ENCODE measurements around the gene ZBTB18. TPM values are rescaled to one million over a fixed set of nuclear protein-coding genes. Genes with fewer than 3 reads are reported as not detected.

The ZBTB18 gene
- total RNA-seq, 1 experiment from 2014 or later = 16.8 TPM

DNA sequence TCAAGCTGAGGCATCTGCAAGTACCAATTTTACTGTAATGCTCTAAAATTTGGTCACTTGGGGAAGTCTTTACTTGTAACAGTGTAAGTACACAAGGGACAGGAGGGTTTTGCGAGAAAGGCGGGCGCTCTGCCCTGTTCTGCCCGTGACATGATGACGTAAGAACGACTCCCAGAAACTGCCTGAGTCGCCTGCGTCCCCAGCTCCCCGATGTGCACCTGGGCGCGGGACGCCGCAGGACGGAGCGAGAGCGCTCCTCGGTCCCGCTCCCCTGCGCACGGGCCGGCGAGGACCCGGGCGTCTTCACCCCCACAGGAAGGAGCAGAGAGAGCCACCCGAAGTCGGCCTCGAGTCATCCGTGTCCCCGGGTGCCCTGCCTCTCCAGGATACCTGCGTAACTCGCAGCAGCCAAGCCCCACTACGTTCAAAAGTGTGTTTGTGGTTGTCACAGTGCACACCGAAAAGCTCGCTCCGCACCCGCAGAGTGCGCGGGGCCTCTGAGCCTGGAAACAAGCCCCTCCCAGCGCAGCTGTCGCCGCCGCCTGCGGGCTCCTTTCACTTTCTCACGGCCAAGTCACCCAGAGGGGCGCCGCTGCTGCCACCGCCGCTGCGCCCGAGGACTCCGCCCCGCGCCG lies 3.3 kb upstream of the ZBTB18 start:
- no peaks in the 10 kb centered on the region for H4K20me1 ChIP-seq (ENCODE audit: low read length)
- intact Hi-C loops (cut with micrococcal nuclease) = loop anchor here (1.0 to 10.0 kb wide), 9 partner anchors 35 to 405 kb away; partner anchors contain the start of gene ADSS2
- CTCF ChIA-PET = interaction anchor here (0.6 kb wide), 1 partner anchor 314 kb away, joined by 5 read pairs; no protein-coding TSS in a partner anchor
- no peak for DNase-seq
- 0 out of 2 replicates have a peak, but pooled peaks cover 6% of the 10 kb centered on the region for H3K27me3 ChIP-seq (ENCODE audit: low read length)
- H3K9ac ChIP-seq (ENCODE audit: low read length) = peak overlapping the region; percentile 82
- POLR2A ChIA-PET (ENCODE audit: unreplicated experiment) = interaction anchor here (0.6 kb wide), 6 partner anchors 27 to 200 kb away, joined by 4 to 8 read pairs (median 5); no protein-coding TSS in a partner anchor
- H3K9me3 ChIP-seq (ENCODE audit: low read length) = no peaks in the 10 kb centered on the region
- H3K79me2 ChIP-seq (ENCODE audit: low read length) = peaks cover 34% of the 10 kb centered on the region
- ATAC-seq = peak; percentile 37
- H3K36me3 ChIP-seq (ENCODE audit: low read depth, low read length) = no peaks in the 10 kb centered on the region
- peak overlapping the region; percentile 98 for H3K4me3 ChIP-seq (ENCODE audit: low read length)
- H3F3A ChIP-seq (ENCODE audit: low read length, unreplicated experiment) = no peaks in the 10 kb centered on the region
- TSS peak; percentile 72 for BruUV-seq (replicated peaks)
- peak overlapping the region; percentile 99 for H3K4me2 ChIP-seq (ENCODE audit: low read length)
- TF ChIP-seq, protein P1, sequence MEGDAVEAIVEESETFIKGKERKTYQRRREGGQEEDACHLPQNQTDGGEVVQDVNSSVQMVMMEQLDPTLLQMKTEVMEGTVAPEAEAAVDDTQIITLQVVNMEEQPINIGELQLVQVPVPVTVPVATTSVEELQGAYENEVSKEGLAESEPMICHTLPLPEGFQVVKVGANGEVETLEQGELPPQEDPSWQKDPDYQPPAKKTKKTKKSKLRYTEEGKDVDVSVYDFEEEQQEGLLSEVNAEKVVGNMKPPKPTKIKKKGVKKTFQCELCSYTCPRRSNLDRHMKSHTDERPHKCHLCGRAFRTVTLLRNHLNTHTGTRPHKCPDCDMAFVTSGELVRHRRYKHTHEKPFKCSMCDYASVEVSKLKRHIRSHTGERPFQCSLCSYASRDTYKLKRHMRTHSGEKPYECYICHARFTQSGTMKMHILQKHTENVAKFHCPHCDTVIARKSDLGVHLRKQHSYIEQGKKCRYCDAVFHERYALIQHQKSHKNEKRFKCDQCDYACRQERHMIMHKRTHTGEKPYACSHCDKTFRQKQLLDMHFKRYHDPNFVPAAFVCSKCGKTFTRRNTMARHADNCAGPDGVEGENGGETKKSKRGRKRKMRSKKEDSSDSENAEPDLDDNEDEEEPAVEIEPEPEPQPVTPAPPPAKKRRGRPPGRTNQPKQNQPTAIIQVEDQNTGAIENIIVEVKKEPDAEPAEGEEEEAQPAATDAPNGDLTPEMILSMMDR (conservative IDR thresholded peaks at IDR 0.05; ENCODE audit: low read depth, low read length) = no peak
- no peak for TF ChIP-seq EZH2 (IDR thresholded peaks at IDR 0.05; ENCODE audit: low read length, unreplicated experiment)
- peak overlapping the region; percentile 96 for H2AFZ ChIP-seq (ENCODE audit: low read length)
- peaks cover 24% of the 10 kb centered on the region for H3K4me1 ChIP-seq (ENCODE audit: insufficient read depth, low read length)
- no peaks in the 10 kb centered on the region for H3K9me2 ChIP-seq (replicated peaks; ENCODE audit: low read length)
- H3K27ac ChIP-seq (ENCODE audit: low read length) = peak overlapping the region; percentile 62

DNA sequence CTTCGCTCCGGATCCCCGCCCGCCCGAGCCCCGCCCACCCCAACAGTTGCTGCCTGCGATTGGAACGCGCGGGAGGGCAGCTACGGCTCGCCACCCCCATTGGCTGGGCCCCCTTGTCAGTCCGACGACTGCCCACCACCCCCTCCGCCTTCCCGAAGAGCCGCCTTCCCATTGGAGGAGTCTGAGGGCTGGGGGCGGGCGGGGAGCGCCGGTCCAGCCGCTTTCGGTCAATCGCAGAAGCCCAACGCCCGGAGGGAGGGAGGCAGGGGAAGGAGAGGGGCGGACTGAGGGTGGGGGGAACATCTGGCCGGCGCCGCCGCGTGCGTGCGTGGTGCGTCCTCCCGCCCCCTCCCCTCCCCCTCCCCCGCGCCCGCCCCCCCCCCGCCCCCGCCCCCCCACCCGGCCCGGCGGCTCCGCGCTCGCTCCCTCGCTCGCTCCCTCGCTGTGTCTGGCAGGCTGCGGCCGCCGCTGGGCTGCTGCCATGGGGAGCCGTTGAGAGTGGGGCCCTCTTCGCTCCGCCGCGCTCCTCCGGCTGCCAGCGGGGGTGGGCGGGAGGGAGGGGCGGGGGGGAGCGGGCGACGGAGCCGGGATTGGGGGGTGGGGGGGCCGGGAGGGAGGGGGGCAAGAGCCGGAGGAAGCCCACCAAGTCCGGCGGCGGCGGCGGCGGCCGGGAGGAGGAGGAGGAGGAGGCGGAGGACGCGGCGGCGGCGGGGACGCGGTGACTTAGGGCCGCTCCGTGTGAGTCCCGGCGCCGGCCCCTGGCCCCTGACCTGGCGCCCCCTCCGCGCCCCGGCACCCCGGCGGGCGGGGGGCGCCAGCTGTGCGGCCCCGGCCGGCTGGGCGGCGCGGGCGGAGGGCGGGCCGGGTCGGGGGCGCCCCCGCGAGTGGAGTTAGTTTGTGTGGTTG lies 2.6 kb upstream of the ZBTB18 start:
- DNase-seq = peak; percentile 99
- H2AFZ ChIP-seq (ENCODE audit: low read length) = no peak overlapping the region
- no peaks in the 10 kb centered on the region for H3K9me3 ChIP-seq (ENCODE audit: low read length)
- no peak overlapping the region for H3K4me2 ChIP-seq (ENCODE audit: low read length)
- ChIA-PET POLR2A (ENCODE audit: unreplicated experiment) (interaction anchor here (0.6 kb wide), 6 partner anchors 26 to 201 kb away, joined by 4 to 8 read pairs (median 5); no protein-coding TSS in a partner anchor), CTCF (interaction anchor here (0.5 to 0.6 kb wide), 2 partner anchors 216 to 315 kb away, joined by 5 to 13 read pairs; no protein-coding TSS in a partner anchor)
- peak; percentile 90 for ATAC-seq
- BruUV-seq (replicated peaks) = no TSS peak
- 0 out of 2 replicates have a peak, but pooled peaks cover 2% of the 10 kb centered on the region for H3K27me3 ChIP-seq (ENCODE audit: low read length)
- H3K79me2 ChIP-seq (ENCODE audit: low read length) = peaks cover 41% of the 10 kb centered on the region
- H3K4me1 ChIP-seq (ENCODE audit: insufficient read depth, low read length) = peaks cover 24% of the 10 kb centered on the region
- intact Hi-C loops (cut with micrococcal nuclease) = loop anchor here (1.0 to 10.0 kb wide), 8 partner anchors 36 to 404 kb away; partner anchors contain the start of gene ADSS2
- no peak overlapping the region for H3K27ac ChIP-seq (ENCODE audit: low read length)
- peak overlapping the region; percentile 98 for H3K4me3 ChIP-seq (ENCODE audit: low read length)
- no peaks in the 10 kb centered on the region for H3F3A ChIP-seq (ENCODE audit: low read length, unreplicated experiment)
- H3K9ac ChIP-seq (ENCODE audit: low read length) = no peak overlapping the region
- TF ChIP-seq, protein P1 (conservative IDR thresholded peaks at IDR 0.05; ENCODE audit: low read depth, low read length) = no peak
- no peak for TF ChIP-seq EZH2 (IDR thresholded peaks at IDR 0.05; ENCODE audit: low read length, unreplicated experiment)
- TF ChIP-seq EZH2phosphoT487 (IDR thresholded peaks at IDR 0.05; ENCODE audit: borderline replicate concordance, low read length) = no peak
- no peaks in the 10 kb centered on the region for H3K9me2 ChIP-seq (replicated peaks; ENCODE audit: low read length)
- no peaks in the 10 kb centered on the region for H3K36me3 ChIP-seq (ENCODE audit: low read depth, low read length)
- no peaks in the 10 kb centered on the region for H4K20me1 ChIP-seq (ENCODE audit: low read length)
